ENCODE measurements around the gene KDM1B.

Gene KDM1B

GRCh38 chr6:18235524-18235923, 80.3 kb downstream of the KDM1B start:
- no peak for DNase-seq

- no peak for DNase-seq
Measured at GRCh38 chr6:18237167-18237566, 81.9 kb downstream of the KDM1B start.

GRCh38 chr6:18240230-18240629, 85.0 kb downstream of the KDM1B start:
- no peak for DNase-seq

GRCh38 chr6:18241208-18242038, 86.2 kb downstream of the KDM1B start:
- no peak for DNase-seq

- no peak for DNase-seq
Measured at GRCh38 chr6:18242062-18242851, 87.0 kb downstream of the KDM1B start.

GRCh38 chr6:18243302-18243893, 88.2 kb downstream of the KDM1B start:
- DNase-seq: no peak

GRCh38 chr6:18244251-18244650, 89.0 kb downstream of the KDM1B start:
- no peak for DNase-seq

GRCh38 chr6:18245079-18245478, 89.9 kb downstream of the KDM1B start:
- no peak for DNase-seq

GRCh38 chr6:18245642-18246041, 90.4 kb downstream of the KDM1B start:
- no peak for DNase-seq

GRCh38 chr6:18246205-18246604, 91.0 kb downstream of the KDM1B start:
- no peak for DNase-seq

GRCh38 chr6:18247002-18247401, 91.8 kb downstream of the KDM1B start:
- DNase-seq: no peak

GRCh38 chr6:18248698-18249097, 93.5 kb downstream of the KDM1B start:
- DNase-seq: no peak

- no peak for DNase-seq
Measured at GRCh38 chr6:18249271-18249670, 94.0 kb downstream of the KDM1B start.

GRCh38 chr6:18253635-18254034, 98.4 kb downstream of the KDM1B start:
- DNase-seq: no peak

GRCh38 chr6:18254793-18255192, 99.6 kb downstream of the KDM1B start:
- no peak for DNase-seq

- no peak for DNase-seq
Measured at GRCh38 chr6:18259675-18260447, 104.6 kb downstream of the KDM1B start.

GRCh38 chr6:18260448-18261106, 105.4 kb downstream of the KDM1B start:
- no peak for DNase-seq

GRCh38 chr6:18261877-18262276, 106.7 kb downstream of the KDM1B start:
- no peak for DNase-seq

- no peak for DNase-seq
Measured at GRCh38 chr6:18262702-18263417, 107.6 kb downstream of the KDM1B start.

- DNase-seq: no peak
Measured at GRCh38 chr6:18263418-18264218, 108.4 kb downstream of the KDM1B start.

Measured in cortex of kidney (tissue), 1 donor.